K562 (cell line): ENCODE data around the gene RABGAP1L. TPM values are rescaled to one million over a fixed set of nuclear protein-coding genes. Genes with fewer than 3 reads are reported as not detected.

Experiments
- ASH1L ChIP-seq: fragments of 450-650 bp; IDR thresholded peaks from 2 replicates; pipeline ENCODE4 v1.6.1; 2018; ENCODE audit warnings: borderline replicate concordance, mild to moderate bottlenecking, low read depth; ENCODE audit not compliant: partially characterized antibody
- ATF6 ChIP-seq: sonication (generic); formaldehyde crosslinking; IDR thresholded peaks from 2 replicates; pipeline ENCODE4 v1.4.0; 2020; ENCODE audit warnings: mild to moderate bottlenecking, missing genetic modification reagents
- CBX2 ChIP-seq: fragments of 200-600 bp; sonication (generic); IDR thresholded peaks from one replicate; pipeline ENCODE4 v1.6.1; 2012; ENCODE audit warnings: mild to moderate bottlenecking, low read length, inconsistent platforms; ENCODE audit not compliant: insufficient read depth, poor library complexity, severe bottlenecking
- DPF2 ChIP-seq: fragments of 450-650 bp; IDR thresholded peaks from 2 replicates; pipeline ENCODE4 v1.6.1; 2016
- EP300 ChIP-seq: IDR thresholded peaks from 2 replicates; pipeline ENCODE4 v1.6.1; 2012; ENCODE audit warnings: low read length, improper control_type of control experiment
- ETV5 ChIP-seq: sonication (generic); formaldehyde crosslinking; IDR thresholded peaks from 2 replicates; pipeline ENCODE4 v1.4.0; 2020; ENCODE audit warnings: low read depth, mild to moderate bottlenecking, missing genetic modification reagents
- FOXK1 ChIP-seq: sonication (generic); formaldehyde crosslinking; IDR thresholded peaks from 2 replicates; pipeline ENCODE4 v1.8.0; 2022; ENCODE audit warnings: missing genetic modification reagents, mild to moderate bottlenecking, borderline replicate concordance
- HNRNPUL1 ChIP-seq: fragments of 200-400 bp; formaldehyde crosslinking; IDR thresholded peaks from 2 replicates; pipeline ENCODE4 v1.6.1; 2017; ENCODE audit warnings: low read length
- KDM4B ChIP-seq, 2 experiments: fragments of 450-650 bp in 1 of 2; sonication (generic) in 1 of 2; IDR thresholded peaks; 2 replicates each; pipeline ENCODE4 v1.6.1; 2016 to 2017; ENCODE audit warnings: borderline replicate concordance in 2 of 2, antibody characterized with exemption in 1 of 2, low read depth in 1 of 2, mild to moderate bottlenecking in 1 of 2
- KHSRP ChIP-seq: fragments of 450-650 bp; IDR thresholded peaks from 2 replicates; pipeline ENCODE4 v1.6.1; 2017
- LCOR ChIP-seq: sonication (generic); formaldehyde crosslinking; IDR thresholded peaks from 2 replicates; pipeline ENCODE4 v1.8.0; 2022; ENCODE audit warnings: mild to moderate bottlenecking, missing genetic modification reagents
- MAFG ChIP-seq: fragments of 450-650 bp; conservative IDR thresholded peaks from 2 replicates; pipeline ENCODE4 v1.6.1; 2016; ENCODE audit warnings: missing genetic modification characterization, missing compliant biosample characterization
- NFIX ChIP-seq: fragments of 250-450 bp; sonication (Bioruptor Pico); IDR thresholded peaks from 2 replicates; pipeline ENCODE4 v1.4.0; 2020; ENCODE audit warnings: low read depth, mild to moderate bottlenecking, moderate library complexity
- POLR3G ChIP-seq: IDR thresholded peaks from 2 replicates; pipeline ENCODE4 v1.6.1; 2011; ENCODE audit not compliant: insufficient read length, insufficient replicate concordance; ENCODE audit errors: extremely low read depth
- RAD51 ChIP-seq: fragments of 450-650 bp; IDR thresholded peaks from 2 replicates; pipeline ENCODE4 v1.7.1; 2016; ENCODE audit warnings: low read depth, mild to moderate bottlenecking, borderline replicate concordance
- RBM22 ChIP-seq: fragments of 200-400 bp; formaldehyde crosslinking; IDR thresholded peaks from 2 replicates; pipeline ENCODE4 v1.6.1; 2018; ENCODE audit warnings: low read length, low read depth; ENCODE audit not compliant: poor library complexity, severe bottlenecking
- SAFB ChIP-seq: fragments of 200-400 bp; formaldehyde crosslinking; IDR thresholded peaks from 2 replicates; pipeline ENCODE4 v1.6.1; 2017; ENCODE audit warnings: low read depth, low read length, borderline replicate concordance
- SP1 ChIP-seq: sonication (generic); formaldehyde crosslinking; IDR thresholded peaks from 2 replicates; pipeline ENCODE4 v1.8.1; 2022; ENCODE audit warnings: mild to moderate bottlenecking, missing genetic modification reagents
- TBP ChIP-seq: optimal IDR thresholded peaks from 2 replicates; pipeline ENCODE3; 2011; ENCODE audit warnings: low read depth, low read length, improper control_type of control experiment
- TCF7 ChIP-seq: sonication (generic); IDR thresholded peaks from 2 replicates; pipeline ENCODE4 v1.6.1; 2016; ENCODE audit warnings: antibody characterized with exemption, borderline replicate concordance
- TCF7L2 ChIP-seq: fragments of 150-350 bp; IDR thresholded peaks from 2 replicates; pipeline ENCODE4 v1.6.1; 2016; ENCODE audit warnings: low read depth, mild to moderate bottlenecking, low read length, moderate library complexity
- TEAD2 ChIP-seq: fragments of 450-650 bp; IDR thresholded peaks from 2 replicates; pipeline ENCODE4 v1.6.1; 2016; ENCODE audit warnings: missing genetic modification characterization, control low read depth, missing compliant biosample characterization
- USF1 ChIP-seq: sonication (generic); formaldehyde crosslinking; IDR thresholded peaks from 2 replicates; pipeline ENCODE4 v1.9.0; 2022; ENCODE audit warnings: mild to moderate bottlenecking, missing genetic modification reagents
- XRCC5 ChIP-seq: fragments of 200-400 bp; formaldehyde crosslinking; IDR thresholded peaks from 2 replicates; pipeline ENCODE4 v1.6.1; 2017; ENCODE audit warnings: low read depth, mild to moderate bottlenecking, low read length
- ZKSCAN1 ChIP-seq: fragments of 150-350 bp; IDR thresholded peaks from 2 replicates; pipeline ENCODE4 v1.6.1; 2016; ENCODE audit warnings: low read depth, low read length
- ZNF133 ChIP-seq: fragments of 250-450 bp; sonication (Bioruptor Pico); IDR thresholded peaks from 2 replicates; pipeline ENCODE4 v1.4.0; 2020; ENCODE audit warnings: mild to moderate bottlenecking
- ZNF224 ChIP-seq: sonication (generic); formaldehyde crosslinking; IDR thresholded peaks from 2 replicates; pipeline ENCODE4 v1.8.0; 2022; ENCODE audit warnings: mild to moderate bottlenecking, missing genetic modification reagents
- ZNF445 ChIP-seq: fragments of 250-450 bp; sonication (Bioruptor Pico); IDR thresholded peaks from 2 replicates; pipeline ENCODE4 v1.4.0; 2020; ENCODE audit warnings: low read depth, mild to moderate bottlenecking, moderate library complexity
- ZNF696 ChIP-seq: fragments of 250-450 bp; sonication (Bioruptor Pico); conservative IDR thresholded peaks from 2 replicates; pipeline ENCODE4 v1.4.0; 2020; ENCODE audit warnings: mild to moderate bottlenecking, moderate library complexity
- ZNF785 ChIP-seq: fragments of 250-450 bp; sonication (Bioruptor Pico); IDR thresholded peaks from 2 replicates; pipeline ENCODE4 v1.4.0; 2020; ENCODE audit warnings: mild to moderate bottlenecking
- polyA plus RNA-seq, 8 experiments: library from polyadenylated mRNA; depleted of rRNA in 4 of 8; stranded (reverse) in 5 of 8; unstranded in 3 of 8; fragments of >200 nt; fragmentation: Nextera tagmentation in 2 of 8; fragmentation: Illumina TruSeq in 1 of 8; extraction: Ambion mirVana in 2 of 8; extraction: Trizol in 1 of 8; gene quantifications; 2 replicates each; pipeline versions ENCODE4 v1.2.1 to v1.2.3, GENCODE V29; 2011 to 2014; ENCODE audit warnings: inconsistent platforms in 1 of 8, missing spikeins in 1 of 8
- total RNA-seq, 7 experiments: library from RNA; depleted of rRNA in 6 of 7; stranded (reverse); fragments of >200 nt in 6 of 7; fragmentation: Illumina TruSeq in 2 of 7; extraction: Trizol in 2 of 7; gene quantifications; 2 replicates each; pipeline versions ENCODE4 v1.2.1 to v1.2.3, GENCODE V29; 2011 to 2021; ENCODE audit warnings: low replicate concordance in 1 of 7

RABGAP1L gene
- total and polyA plus RNA-seq, 9 of the 15 experiments (the other 6 are each of a cell fraction or from before 2014, with no cell fraction given): 16.5 to 44.9 (median 26.7) TPM

- TF ChIP-seq TEAD2 (tag) (peak; percentile 70; the same call in 1 of the 2 replicates), ASH1L (no peak), HNRNPUL1 (no peak), ZNF224 (CRISPR knock-in tag) (no peak), EP300 (no peak), ZNF445 (CRISPR knock-in tag) (no peak), RBM22 (no peak), FOXK1 (no peak), ZNF133 (no peak), KHSRP (0 out of 2 replicates have a peak, but pooled peaks have one; percentile 9), ZKSCAN1 (no peak), KDM4B (IDR thresholded peaks at IDR 0.05; ENCODE audit: borderline replicate concordance in 2 of 2, low read depth in 1 of 2) (no peak), NFIX (no peak), DPF2 (peak; percentile 81), TBP (no peak), MAFG (tag) (peak; percentile 94), ATF6 (no peak), LCOR (CRISPR knock-in tag) (peak; percentile 89; the same call in 1 of the 2 replicates), TCF7L2 (no peak), ZNF696 (CRISPR knock-in tag) (no peak), POLR3G (no peak), ETV5 (CRISPR knock-in tag) (no peak), RAD51 (peak; percentile 90), SP1 (CRISPR knock-in tag) (no peak; the same call in 1 of the 2 replicates), CBX2 (no peak), TCF7 (no peak), USF1 (CRISPR knock-in tag) (peak; percentile 71), SAFB (no peak), ZNF785 (CRISPR knock-in tag) (no peak), XRCC5 (no peak)
These were observed 45.5 kb downstream of the RABGAP1L start (continued) for GRCh38 chr1:174204697-174205308.
